OCI-LY1 (cell line): ENCODE measurements around the gene HOXA10.

Experiments
- H2AFZ ChIP-seq: fragments of 200-600 bp; sonication (generic), shearing (Covaris generic); 2 replicates; pipeline ENCODE4 v1.6.0; 2014; ENCODE audit warnings: antibody characterized with exemption, mild to moderate bottlenecking, low read length
- H3F3A ChIP-seq: fragments of 200-600 bp; sonication (generic), shearing (Covaris generic); 2 replicates; pipeline ENCODE4 v1.6.0; 2014; ENCODE audit warnings: mild to moderate bottlenecking, antibody characterized with exemption, low read length, moderate library complexity; ENCODE audit not compliant: insufficient read depth
- H3K27ac ChIP-seq: fragments of 200-600 bp; sonication (generic); 2 replicates; pipeline ENCODE4 v1.5.1; 2014; ENCODE audit warnings: low read length, mixed run types, mild to moderate bottlenecking, low read depth; ENCODE audit not compliant: poor library complexity, severe bottlenecking
- H3K27me3 ChIP-seq: fragments of 200-600 bp; sonication (generic); 2 replicates; pipeline ENCODE4 v1.6.0; 2014; ENCODE audit warnings: antibody characterized with exemption, mild to moderate bottlenecking, low read length, moderate library complexity; ENCODE audit not compliant: insufficient read depth
- H3K36me3 ChIP-seq: fragments of 200-600 bp; sonication (generic); 2 replicates; pipeline ENCODE4 v1.6.1; 2014; ENCODE audit warnings: mild to moderate bottlenecking, antibody characterized with exemption, low read length, moderate library complexity, mixed read lengths; ENCODE audit not compliant: insufficient read depth
- H3K4me1 ChIP-seq: fragments of 200-600 bp; sonication (generic); 2 replicates; pipeline ENCODE4 v1.5.1; 2014; ENCODE audit warnings: mild to moderate bottlenecking, low read length, moderate library complexity; ENCODE audit not compliant: insufficient read depth, severe bottlenecking
- H3K4me2 ChIP-seq: fragments of 200-600 bp; sonication (generic), shearing (Covaris generic); 2 replicates; pipeline ENCODE4 v1.6.1; 2014; ENCODE audit warnings: low read length
- H3K4me3 ChIP-seq: fragments of 200-600 bp; sonication (generic); 2 replicates; pipeline ENCODE4 v1.5.1; 2014; ENCODE audit warnings: low read length, low read depth, mild to moderate bottlenecking, mixed read lengths; ENCODE audit not compliant: poor library complexity, severe bottlenecking
- H3K79me2 ChIP-seq: fragments of 200-600 bp; shearing (Covaris generic); 2 replicates; pipeline ENCODE4 v1.6.1; 2016; ENCODE audit warnings: mixed run types, low read length, mixed read lengths; ENCODE audit not compliant: insufficient read depth
- H3K9ac ChIP-seq: fragments of 200-600 bp; sonication (generic), shearing (Covaris generic); 2 replicates; pipeline ENCODE4 v1.6.1; 2014; ENCODE audit warnings: mild to moderate bottlenecking, low read length, mixed read lengths
- H3K9me2 ChIP-seq: fragments of 200-600 bp; sonication (generic), shearing (Covaris generic); 2 replicates; pipeline ENCODE4 v1.6.1; 2014; ENCODE audit warnings: low read depth, mild to moderate bottlenecking, low read length, mixed read lengths
- H3K9me3 ChIP-seq: fragments of 200-600 bp; shearing (Covaris generic); 2 replicates; pipeline ENCODE4 v1.6.1; 2014; ENCODE audit warnings: low read length, mixed read lengths
- H4K20me1 ChIP-seq: fragments of 200-600 bp; sonication (generic), shearing (Covaris generic); 2 replicates; pipeline ENCODE4 v1.6.0; 2016; ENCODE audit warnings: mild to moderate bottlenecking, low read length; ENCODE audit not compliant: insufficient read depth
- CTCF ChIP-seq: fragments of 200-600 bp; sonication (generic), shearing (Covaris generic); IDR thresholded peaks from 2 replicates; pipeline ENCODE4 v1.5.1; 2017; ENCODE audit warnings: mild to moderate bottlenecking, antibody characterized with exemption, low read length, moderate library complexity, mixed read lengths
- EZH2 ChIP-seq: fragments of 200-600 bp; sonication (generic), shearing (Covaris generic); IDR thresholded peaks from 2 replicates; pipeline ENCODE4 v1.8.0; 2017; ENCODE audit warnings: borderline replicate concordance, mixed run types, mild to moderate bottlenecking, antibody characterized with exemption, low read length, moderate library complexity, mixed read lengths

Gene HOXA10

DNA sequence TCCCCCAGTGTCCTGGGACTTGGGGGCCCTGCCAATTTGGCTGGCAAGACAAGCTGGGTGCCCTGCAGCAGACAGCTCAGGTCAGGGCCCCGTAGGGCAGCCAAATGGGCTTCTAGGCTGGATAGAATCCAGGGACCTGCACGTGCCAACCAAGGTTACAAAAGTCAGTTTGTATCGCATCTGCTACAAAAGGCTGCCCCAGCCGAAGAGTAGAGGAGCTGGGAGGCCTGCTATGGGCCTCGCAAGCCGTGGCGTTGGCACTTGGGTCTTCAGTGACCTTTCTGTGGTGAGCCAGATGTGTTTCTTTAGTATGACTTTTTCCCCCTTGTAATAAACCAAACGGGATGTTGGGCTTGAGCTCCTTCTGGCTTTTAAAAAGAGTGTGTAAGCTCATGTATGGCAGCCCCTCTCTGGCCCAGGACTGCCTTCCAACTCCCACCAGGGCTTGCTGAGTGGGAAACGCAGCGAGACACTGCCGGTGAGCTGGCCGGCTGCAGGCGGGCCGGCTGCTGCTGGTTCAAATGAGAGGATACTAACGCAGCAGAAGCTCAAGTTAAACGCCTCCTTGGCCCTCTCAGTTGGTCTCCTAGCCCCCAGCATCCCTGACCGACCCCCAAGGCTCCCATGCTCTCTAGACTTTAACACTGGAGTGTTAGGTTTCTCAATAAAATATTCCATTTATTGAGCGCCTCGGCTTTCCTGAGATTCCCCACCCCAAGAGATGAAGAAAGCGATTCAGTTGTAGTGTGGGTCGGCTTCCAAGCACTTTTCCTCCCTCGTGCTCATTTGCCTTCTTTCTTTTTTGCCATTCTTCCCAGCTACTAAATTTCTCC is 3.1 kb upstream of the HOXA10 start:
- Histone ChIP-seq H3K9me2 (no peaks in the 10 kb centered on the region), H3K27me3 (peaks cover 9% of the 10 kb centered on the region; the same call in 1 of the 2 replicates), H3K9me3 (no peaks in the 10 kb centered on the region), H3K36me3 (no peaks in the 10 kb centered on the region), H3K4me1 (peaks cover 16% of the 10 kb centered on the region), H3K4me2 (no peak overlapping the region), H3K27ac (no peak overlapping the region), H3K79me2 (no peaks in the 10 kb centered on the region), H3K9ac (no peak overlapping the region), H2AFZ (no peak overlapping the region), H4K20me1 (no peaks in the 10 kb centered on the region), H3F3A (no peaks in the 10 kb centered on the region), H3K4me3 (no peak overlapping the region)
- TF ChIP-seq EZH2 (no peak), CTCF (no peak)

- H3K9me3 ChIP-seq: no peaks in the 10 kb centered on the region
- no peaks in the 10 kb centered on the region for H4K20me1 ChIP-seq
- H3K4me2 ChIP-seq: no peak overlapping the region
- H3K4me3 ChIP-seq: no peak overlapping the region
- TF ChIP-seq EZH2 (no peak), CTCF (no peak)
- no peaks in the 10 kb centered on the region for H3F3A ChIP-seq
- H3K79me2 ChIP-seq: no peaks in the 10 kb centered on the region
- no peak overlapping the region for H3K9ac ChIP-seq
- peaks cover 9% of the 10 kb centered on the region; the same call in 1 of the 2 replicates for H3K27me3 ChIP-seq
- no peak overlapping the region for H2AFZ ChIP-seq
- H3K4me1 ChIP-seq: peaks cover 16% of the 10 kb centered on the region
- no peak overlapping the region for H3K27ac ChIP-seq
- H3K36me3 ChIP-seq: no peaks in the 10 kb centered on the region
- H3K9me2 ChIP-seq: no peaks in the 10 kb centered on the region
Observed at GRCh38 chr7:27176524-27176845, 2.4 kb upstream of the HOXA10 start.

- H3K4me3 ChIP-seq: no peak overlapping the region
Observed at GRCh38 chr7:27175626-27176523, 1.8 kb upstream of the HOXA10 start.

More at GRCh38 chr7:27175626-27176523, 1.8 kb upstream of the HOXA10 start:
- no peaks in the 10 kb centered on the region for H3K9me3 ChIP-seq
- TF ChIP-seq CTCF: no peak
- TF ChIP-seq EZH2: no peak
- no peaks in the 10 kb centered on the region for H3K36me3 ChIP-seq
- H3K27me3 ChIP-seq: peaks cover 9% of the 10 kb centered on the region; the same call in 1 of the 2 replicates
- H3K9ac ChIP-seq: no peak overlapping the region
- no peaks in the 10 kb centered on the region for H3K79me2 ChIP-seq
- no peak overlapping the region for H2AFZ ChIP-seq
- peaks cover 16% of the 10 kb centered on the region for H3K4me1 ChIP-seq
- H3K4me2 ChIP-seq: no peak overlapping the region
- no peak overlapping the region for H3K27ac ChIP-seq
- H3K9me2 ChIP-seq: no peaks in the 10 kb centered on the region
- no peaks in the 10 kb centered on the region for H4K20me1 ChIP-seq
- no peaks in the 10 kb centered on the region for H3F3A ChIP-seq
